ENCODE results near the gene EYS. TPM values are rescaled to one million over a fixed set of nuclear protein-coding genes. Genes with fewer than 3 reads are reported as not detected.

The EYS gene
- total RNA-seq, 1 donor from 2014 or later, result not detected

DNA sequence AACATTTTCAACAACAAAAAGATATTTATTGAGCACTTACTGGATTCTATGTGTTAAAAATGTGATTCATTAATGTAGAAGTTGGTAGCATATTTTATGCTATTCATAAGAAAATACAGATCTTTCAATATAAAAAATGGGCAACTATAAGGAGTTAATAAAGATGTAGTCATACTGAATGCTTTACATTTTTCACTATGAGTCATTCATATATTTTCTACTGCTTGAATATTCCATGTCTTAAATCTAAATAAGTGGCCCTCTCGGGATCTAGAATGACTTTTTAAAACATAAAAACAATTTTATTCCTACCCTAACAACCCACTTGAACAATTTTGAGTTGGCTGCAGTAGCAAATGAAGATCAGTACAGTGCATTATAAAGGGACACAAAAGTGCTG lies 1709.3 kb downstream of the EYS start:
- H3K4me1 Mint-ChIP-seq (ENCODE audit: unreplicated experiment), result no peaks in the 10 kb centered on the region

GRCh38 chr6:63997221-63997620 lies 1709.8 kb downstream of the EYS start:
- Mint-ChIP-seq H3K27me3 (ENCODE audit: unreplicated experiment) (no peaks in the 10 kb centered on the region), H3K9me3 (ENCODE audit: unreplicated experiment) (no peaks in the 10 kb centered on the region), H3K4me1 (ENCODE audit: unreplicated experiment) (no peaks in the 10 kb centered on the region), H3K36me3 (ENCODE audit: low read depth, unreplicated experiment) (no peaks in the 10 kb centered on the region), H3K27ac (ENCODE audit: unreplicated experiment) (no peak overlapping the region), H3K4me3 (ENCODE audit: unreplicated experiment) (no peak overlapping the region)
- no peak for TF ChIP-seq CTCF (IDR thresholded peaks at IDR 0.05; ENCODE audit: unreplicated experiment)
- DNase-seq (ENCODE audit: low spot score), result no peak

More for the DNA sequence above, 1709.3 kb downstream of the EYS start:
- no peak for TF ChIP-seq CTCF (IDR thresholded peaks at IDR 0.05; ENCODE audit: unreplicated experiment)
- Mint-ChIP-seq H3K9me3 (ENCODE audit: unreplicated experiment) (no peaks in the 10 kb centered on the region), H3K27me3 (ENCODE audit: unreplicated experiment) (no peaks in the 10 kb centered on the region), H3K4me3 (ENCODE audit: unreplicated experiment) (no peak overlapping the region), H3K27ac (ENCODE audit: unreplicated experiment) (no peak overlapping the region), H3K36me3 (ENCODE audit: low read depth, unreplicated experiment) (no peaks in the 10 kb centered on the region)
- no peak for DNase-seq (ENCODE audit: low spot score)

GRCh38 chr6:63985223-63985622 lies 1721.8 kb downstream of the EYS start:
- TF ChIP-seq CTCF (IDR thresholded peaks at IDR 0.05; ENCODE audit: unreplicated experiment), result no peak
- no peaks in the 10 kb centered on the region for H3K27me3 Mint-ChIP-seq (ENCODE audit: unreplicated experiment)
- H3K4me3 Mint-ChIP-seq (ENCODE audit: unreplicated experiment), result no peak overlapping the region
- H3K27ac Mint-ChIP-seq (ENCODE audit: unreplicated experiment), result no peak overlapping the region
- no peak for DNase-seq (ENCODE audit: low spot score)
- no peaks in the 10 kb centered on the region for H3K4me1 Mint-ChIP-seq (ENCODE audit: unreplicated experiment)
- H3K36me3 Mint-ChIP-seq (ENCODE audit: low read depth, unreplicated experiment), result no peaks in the 10 kb centered on the region
- no peaks in the 10 kb centered on the region for H3K9me3 Mint-ChIP-seq (ENCODE audit: unreplicated experiment)

DNA sequence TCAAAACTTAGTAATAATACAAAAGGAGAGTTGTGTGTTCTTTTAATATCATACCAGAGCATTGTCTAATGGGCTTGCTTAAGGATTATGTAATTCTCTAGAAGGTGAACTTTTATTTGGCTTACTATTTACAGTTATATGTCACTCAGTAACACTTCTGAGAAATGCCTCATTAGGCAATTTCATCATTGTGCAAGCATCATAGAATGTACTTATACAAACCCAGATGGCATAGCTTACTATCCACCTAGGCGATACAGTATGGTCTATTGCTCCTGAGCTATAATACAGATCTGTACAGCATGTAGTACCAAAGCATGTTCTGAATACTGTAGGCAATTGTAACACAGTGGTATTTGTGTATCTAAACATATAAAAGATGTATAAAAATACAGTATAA lies 1731.3 kb downstream of the EYS start:
- Mint-ChIP-seq H3K27ac (ENCODE audit: unreplicated experiment) (no peak overlapping the region), H3K27me3 (ENCODE audit: unreplicated experiment) (no peaks in the 10 kb centered on the region), H3K4me3 (ENCODE audit: unreplicated experiment) (no peak overlapping the region), H3K36me3 (ENCODE audit: low read depth, unreplicated experiment) (no peaks in the 10 kb centered on the region), H3K9me3 (ENCODE audit: unreplicated experiment) (no peaks in the 10 kb centered on the region), H3K4me1 (ENCODE audit: unreplicated experiment) (no peaks in the 10 kb centered on the region)
- no peak for TF ChIP-seq CTCF (IDR thresholded peaks at IDR 0.05; ENCODE audit: unreplicated experiment)
- no peak for DNase-seq (ENCODE audit: low spot score)

DNA sequence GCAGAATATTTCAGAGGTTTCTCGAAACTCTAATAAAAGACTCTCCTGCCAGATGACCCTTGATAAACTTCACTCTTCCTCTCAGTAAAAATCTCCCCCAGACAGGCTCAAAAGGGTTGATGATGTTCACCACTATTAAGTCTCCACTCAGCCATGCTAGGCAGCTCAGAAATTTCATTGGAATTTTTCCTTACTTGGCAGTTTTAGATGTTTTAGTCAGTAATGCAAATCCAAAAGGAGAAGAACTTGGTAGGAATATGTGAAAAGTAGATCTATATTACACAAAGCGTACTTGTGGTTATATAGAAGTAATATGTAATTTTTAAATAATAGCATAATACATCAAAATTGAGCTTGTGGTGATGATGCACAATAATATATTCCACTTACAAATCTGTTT lies 1738.4 kb downstream of the EYS start:
- Mint-ChIP-seq H3K4me3 (ENCODE audit: unreplicated experiment) (no peak overlapping the region), H3K36me3 (ENCODE audit: low read depth, unreplicated experiment) (no peaks in the 10 kb centered on the region), H3K27ac (ENCODE audit: unreplicated experiment) (no peak overlapping the region), H3K27me3 (ENCODE audit: unreplicated experiment) (no peaks in the 10 kb centered on the region), H3K9me3 (ENCODE audit: unreplicated experiment) (no peaks in the 10 kb centered on the region), H3K4me1 (ENCODE audit: unreplicated experiment) (peaks cover 5% of the 10 kb centered on the region)
- TF ChIP-seq CTCF (IDR thresholded peaks at IDR 0.05; ENCODE audit: unreplicated experiment), result no peak
- DNase-seq (ENCODE audit: low spot score), result no peak

Measured in endothelial cell (in vitro differentiated cells).